A673 (cell line): Measurements from ENCODE around the gene LCE6A. TPM values are rescaled to one million over a fixed set of nuclear protein-coding genes. Genes with fewer than 3 reads are reported as not detected.

Experiments used
- BruUV-seq: library from RNA; stranded (reverse); fragments of 400-500 nt; replicated peaks from 2 replicates; lab custom pipeline; 2021; lab: Mats Ljungman, UMichigan
- CTCF ChIA-PET: fragments of 300-600 bp; sonication (Branson Sonifier 250); formaldehyde crosslinking; loops from one replicate; lab custom pipeline; 2022; ENCODE audit warnings: antibody characterized with exemption; lab: Charles Lee
- POLR2A ChIA-PET: fragments of 300-600 bp; sonication (Branson Sonifier 250); formaldehyde crosslinking; loops from one replicate; lab custom pipeline; 2022; ENCODE audit warnings: antibody characterized with exemption; ENCODE audit not compliant: low non-redundant PET; lab: Charles Lee
- DNase-seq: peaks from one replicate; pipeline ENCODE4 v3.0.0-alpha.2; 2015; ENCODE audit warnings: low spot score
- H3K27ac ChIP-seq: fragments of 200-600 bp; sonication (generic); 2 replicates; pipeline ENCODE4 v1.5.1; 2016; ENCODE audit warnings: mixed run types, low read depth, mild to moderate bottlenecking, mixed read lengths, antibody characterized with exemption, low read length; ENCODE audit not compliant: poor library complexity, severe bottlenecking
- H3K27me3 ChIP-seq: fragments of 200-600 bp; sonication (generic); replicated peaks from 2 replicates; pipeline ENCODE4 v1.6.1; 2017; ENCODE audit warnings: mixed run types, low read depth, mild to moderate bottlenecking, mixed read lengths, antibody characterized with exemption, low read length; ENCODE audit not compliant: insufficient read depth, poor library complexity
- H3K36me3 ChIP-seq: fragments of 200-600 bp; sonication (generic); 2 replicates; pipeline ENCODE4 v1.6.1; 2016; ENCODE audit warnings: mixed run types, mild to moderate bottlenecking, mixed read lengths, antibody characterized with exemption, low read length; ENCODE audit not compliant: insufficient read depth, poor library complexity, severe bottlenecking
- H3K4me1 ChIP-seq: fragments of 200-600 bp; sonication (generic); 2 replicates; pipeline ENCODE4 v1.6.1; 2017; ENCODE audit warnings: mixed run types, mild to moderate bottlenecking, mixed read lengths, antibody characterized with exemption, low read length; ENCODE audit not compliant: insufficient read depth, poor library complexity, severe bottlenecking
- H3K4me3 ChIP-seq: fragments of 200-600 bp; sonication (generic); 2 replicates; pipeline ENCODE4 v1.5.1; 2016; ENCODE audit warnings: low read depth, mixed run types, mild to moderate bottlenecking, mixed read lengths, low read length; ENCODE audit not compliant: poor library complexity, severe bottlenecking
- H3K9me3 ChIP-seq: fragments of 200-600 bp; sonication (generic); 2 replicates; pipeline ENCODE4 v1.6.1; 2016; ENCODE audit warnings: mixed run types, low read depth, mild to moderate bottlenecking, mixed read lengths, antibody characterized with exemption, low read length; ENCODE audit not compliant: poor library complexity, severe bottlenecking
- EZH2 ChIP-seq: fragments of 200-600 bp; sonication (generic); IDR thresholded peaks from 2 replicates; pipeline ENCODE4 v1.6.1; 2017; ENCODE audit warnings: borderline replicate concordance, low read depth, mild to moderate bottlenecking, mixed read lengths, antibody characterized with exemption, low read length; ENCODE audit not compliant: poor library complexity, severe bottlenecking
- intact Hi-C: fragments of 100-400 bp; cut with micrococcal nuclease; formaldehyde crosslinking; loops from one replicate; pipeline ENCODE4 v1.10.0; 2022; ENCODE audit not compliant: unreplicated experiment
- total RNA-seq: library from RNA; stranded (reverse); gene quantifications from 2 replicates; pipeline ENCODE4 v1.2.3, GENCODE V29; 2021
- TF ChIP-seq, protein P1 (sequence below): fragments of 300-800, 200-600 bp; sonication (generic); conservative IDR thresholded peaks from 2 replicates; pipeline ENCODE4 v1.5.1; 2017; ENCODE audit warnings: low read depth, mild to moderate bottlenecking, antibody characterized with exemption, low read length, moderate library complexity, mixed read lengths

LCE6A gene
- total RNA-seq, 1 experiment from 2014 or later, result not detected

DNA sequence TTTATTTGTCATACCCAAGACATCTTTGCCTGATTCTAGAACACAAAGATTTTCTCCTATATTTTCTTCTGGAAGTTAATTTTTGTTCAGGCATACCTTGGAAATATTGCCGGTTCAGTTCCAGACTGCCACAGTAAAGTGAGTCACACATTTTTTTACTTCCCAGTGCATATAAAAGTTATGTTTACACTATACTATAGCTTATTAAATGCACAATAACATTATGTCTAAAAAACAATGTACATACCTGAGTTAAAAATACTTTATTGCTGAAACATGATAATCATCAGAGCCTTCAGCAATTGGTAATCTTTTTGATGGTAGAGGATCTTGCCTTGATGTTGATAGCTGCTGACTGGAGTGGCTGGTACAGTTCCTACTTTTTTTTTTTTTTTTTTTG, 45.5 kb downstream of the LCE6A start:
- H3K4me1 ChIP-seq, result no peaks in the 10 kb centered on the region
- TF ChIP-seq, protein P1, sequence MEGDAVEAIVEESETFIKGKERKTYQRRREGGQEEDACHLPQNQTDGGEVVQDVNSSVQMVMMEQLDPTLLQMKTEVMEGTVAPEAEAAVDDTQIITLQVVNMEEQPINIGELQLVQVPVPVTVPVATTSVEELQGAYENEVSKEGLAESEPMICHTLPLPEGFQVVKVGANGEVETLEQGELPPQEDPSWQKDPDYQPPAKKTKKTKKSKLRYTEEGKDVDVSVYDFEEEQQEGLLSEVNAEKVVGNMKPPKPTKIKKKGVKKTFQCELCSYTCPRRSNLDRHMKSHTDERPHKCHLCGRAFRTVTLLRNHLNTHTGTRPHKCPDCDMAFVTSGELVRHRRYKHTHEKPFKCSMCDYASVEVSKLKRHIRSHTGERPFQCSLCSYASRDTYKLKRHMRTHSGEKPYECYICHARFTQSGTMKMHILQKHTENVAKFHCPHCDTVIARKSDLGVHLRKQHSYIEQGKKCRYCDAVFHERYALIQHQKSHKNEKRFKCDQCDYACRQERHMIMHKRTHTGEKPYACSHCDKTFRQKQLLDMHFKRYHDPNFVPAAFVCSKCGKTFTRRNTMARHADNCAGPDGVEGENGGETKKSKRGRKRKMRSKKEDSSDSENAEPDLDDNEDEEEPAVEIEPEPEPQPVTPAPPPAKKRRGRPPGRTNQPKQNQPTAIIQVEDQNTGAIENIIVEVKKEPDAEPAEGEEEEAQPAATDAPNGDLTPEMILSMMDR, result no peak
- no peak for TF ChIP-seq EZH2
- no peaks in the 10 kb centered on the region for H3K36me3 ChIP-seq
- H3K27ac ChIP-seq, result no peak overlapping the region
- no peaks in the 10 kb centered on the region for H3K9me3 ChIP-seq
- no peak for DNase-seq
- H3K27me3 ChIP-seq, result peaks cover 21% of the 10 kb centered on the region
- ChIA-PET POLR2A (no interaction called here), CTCF (no interaction called here)
- BruUV-seq, result no TSS peak
- no peak overlapping the region for H3K4me3 ChIP-seq
- intact Hi-C loops, result no loop called here

Other genes starting within 250 kb of the LCE6A start
- gene LCE3C, start 242.6 kb upstream of the LCE6A start, total RNA-seq, result not detected in 2 replicates
- gene LCE3B, start 229.0 kb upstream of the LCE6A start, total RNA-seq, result not detected in 2 replicates
- not detected in 2 replicates for gene LCE3A, start 219.8 kb upstream of the LCE6A start, total RNA-seq
- gene LCE2D, start 179.5 kb upstream of the LCE6A start, total RNA-seq, result not detected in 2 replicates
- not detected in 2 replicates for gene LCE2C, start 167.6 kb upstream of the LCE6A start, total RNA-seq
- not detected in 2 replicates for gene LCE2B, start 156.7 kb upstream of the LCE6A start, total RNA-seq
- not detected in 2 replicates for gene LCE2A, start 144.5 kb upstream of the LCE6A start, total RNA-seq
- not detected in 2 replicates for gene LCE4A, start 134.7 kb upstream of the LCE6A start, total RNA-seq
- gene KPRP, start 84.8 kb upstream of the LCE6A start, total RNA-seq, result not detected in 2 replicates
- gene LCE1F, start 67.7 kb upstream of the LCE6A start, total RNA-seq, result not detected in 2 replicates
- gene LCE1E, start 56.6 kb upstream of the LCE6A start, total RNA-seq, result not detected in 2 replicates
- not detected in 2 replicates for gene LCE1D, start 46.1 kb upstream of the LCE6A start, total RNA-seq
- not detected in 2 replicates for gene LCE1C, start 36.2 kb upstream of the LCE6A start, total RNA-seq
- gene LCE1B, start 30.9 kb upstream of the LCE6A start, total RNA-seq, result not detected in 2 replicates
- not detected in 2 replicates for gene LCE1A, start 15.4 kb upstream of the LCE6A start, total RNA-seq
- not detected in 2 replicates for gene LCE7A, start 17.1 kb downstream of the LCE6A start, total RNA-seq
- not detected in 2 replicates for gene SMCP, start 35.5 kb downstream of the LCE6A start, total RNA-seq
- not detected in 2 replicates for gene IVL, start 65.7 kb downstream of the LCE6A start, total RNA-seq
- gene SPRR5, start 104.3 kb downstream of the LCE6A start, total RNA-seq, result not detected in 2 replicates
- not detected in 2 replicates for gene SPRR4, start 127.8 kb downstream of the LCE6A start, total RNA-seq
- gene SPRR1A, start 141.2 kb downstream of the LCE6A start, total RNA-seq, result not detected in 2 replicates
- not detected in 2 replicates for gene SPRR3, start 158.9 kb downstream of the LCE6A start, total RNA-seq
- not detected in 2 replicates for gene SPRR1B, start 188.3 kb downstream of the LCE6A start, total RNA-seq
- 0.62 TPM in 1 of 2 replicates, not detected in the other for gene SPRR2D, start 198.3 kb downstream of the LCE6A start, total RNA-seq
- gene SPRR2A, start 214.7 kb downstream of the LCE6A start, total RNA-seq, result not detected in 2 replicates
- gene SPRR2B, start 228.8 kb downstream of the LCE6A start, total RNA-seq, result not detected in 2 replicates